Measurements from ENCODE around the gene ERCC4. TPM values are rescaled to one million over a fixed set of nuclear protein-coding genes. Genes with fewer than 3 reads are reported as not detected.

ERCC4 gene
- total RNA-seq, 1 donor from 2014 or later, result 14.3 TPM

GRCh38 chr16:13940397-13940933 is 20.5 kb downstream of the ERCC4 start:
- H3K4me1 Mint-ChIP-seq (ENCODE audit: unreplicated experiment), result peaks cover 7% of the 10 kb centered on the region
- no peak overlapping the region for H3K4me3 Mint-ChIP-seq (ENCODE audit: unreplicated experiment)
- no peak overlapping the region for H3K27ac Mint-ChIP-seq (ENCODE audit: unreplicated experiment)
- no peak for TF ChIP-seq CTCF (IDR thresholded peaks at IDR 0.05; ENCODE audit: unreplicated experiment)
- no peaks in the 10 kb centered on the region for H3K9me3 Mint-ChIP-seq (ENCODE audit: unreplicated experiment)
- DNase-seq (ENCODE audit: low spot score), result no peak
- H3K36me3 Mint-ChIP-seq (ENCODE audit: low read depth, unreplicated experiment), result no peaks in the 10 kb centered on the region
- peaks cover 4% of the 10 kb centered on the region for H3K27me3 Mint-ChIP-seq (ENCODE audit: unreplicated experiment)

GRCh38 chr16:13944816-13945215 is 24.9 kb downstream of the ERCC4 start:
- no peak overlapping the region for H3K4me3 Mint-ChIP-seq (ENCODE audit: unreplicated experiment)
- H3K4me1 Mint-ChIP-seq (ENCODE audit: unreplicated experiment), result no peaks in the 10 kb centered on the region
- no peaks in the 10 kb centered on the region for H3K9me3 Mint-ChIP-seq (ENCODE audit: unreplicated experiment)
- no peak for DNase-seq (ENCODE audit: low spot score)
- no peak for TF ChIP-seq CTCF (IDR thresholded peaks at IDR 0.05; ENCODE audit: unreplicated experiment)
- no peak overlapping the region for H3K27ac Mint-ChIP-seq (ENCODE audit: unreplicated experiment)
- H3K27me3 Mint-ChIP-seq (ENCODE audit: unreplicated experiment), result peaks cover 2% of the 10 kb centered on the region
- H3K36me3 Mint-ChIP-seq (ENCODE audit: low read depth, unreplicated experiment), result peaks cover 13% of the 10 kb centered on the region

- Mint-ChIP-seq H3K4me3 (ENCODE audit: unreplicated experiment) (no peak overlapping the region), H3K36me3 (ENCODE audit: low read depth, unreplicated experiment) (peaks cover 13% of the 10 kb centered on the region), H3K9me3 (ENCODE audit: unreplicated experiment) (no peaks in the 10 kb centered on the region), H3K4me1 (ENCODE audit: unreplicated experiment) (no peaks in the 10 kb centered on the region), H3K27ac (ENCODE audit: unreplicated experiment) (no peak overlapping the region), H3K27me3 (ENCODE audit: unreplicated experiment) (peaks cover 2% of the 10 kb centered on the region)
- DNase-seq (ENCODE audit: low spot score), result no peak
- TF ChIP-seq CTCF (IDR thresholded peaks at IDR 0.05; ENCODE audit: unreplicated experiment), result no peak
Measured at GRCh38 chr16:13945744-13946485, 26.0 kb downstream of the ERCC4 start.

- no peak overlapping the region for H3K4me3 Mint-ChIP-seq (ENCODE audit: unreplicated experiment)
- no peak overlapping the region for H3K27ac Mint-ChIP-seq (ENCODE audit: unreplicated experiment)
- no peak for TF ChIP-seq CTCF (IDR thresholded peaks at IDR 0.05; ENCODE audit: unreplicated experiment)
- peaks cover 13% of the 10 kb centered on the region for H3K36me3 Mint-ChIP-seq (ENCODE audit: low read depth, unreplicated experiment)
- no peak for DNase-seq (ENCODE audit: low spot score)
- no peaks in the 10 kb centered on the region for H3K9me3 Mint-ChIP-seq (ENCODE audit: unreplicated experiment)
- no peaks in the 10 kb centered on the region for H3K4me1 Mint-ChIP-seq (ENCODE audit: unreplicated experiment)
- peaks cover 2% of the 10 kb centered on the region for H3K27me3 Mint-ChIP-seq (ENCODE audit: unreplicated experiment)
Measured at GRCh38 chr16:13948086-13948485, 28.1 kb downstream of the ERCC4 start.

GRCh38 chr16:13950821-13951547 is 31.0 kb downstream of the ERCC4 start:
- H3K27ac Mint-ChIP-seq (ENCODE audit: unreplicated experiment), result no peak overlapping the region
- no peaks in the 10 kb centered on the region for H3K27me3 Mint-ChIP-seq (ENCODE audit: unreplicated experiment)
- TF ChIP-seq CTCF (IDR thresholded peaks at IDR 0.05; ENCODE audit: unreplicated experiment), result no peak
- peaks cover 9% of the 10 kb centered on the region for H3K36me3 Mint-ChIP-seq (ENCODE audit: low read depth, unreplicated experiment)
- H3K9me3 Mint-ChIP-seq (ENCODE audit: unreplicated experiment), result no peaks in the 10 kb centered on the region
- no peak overlapping the region for H3K4me3 Mint-ChIP-seq (ENCODE audit: unreplicated experiment)
- DNase-seq (ENCODE audit: low spot score), result no peak
- no peaks in the 10 kb centered on the region for H3K4me1 Mint-ChIP-seq (ENCODE audit: unreplicated experiment)
